ENCODE measurements around the gene HOMER1. TPM values are rescaled to one million over a fixed set of nuclear protein-coding genes. Genes with fewer than 3 reads are reported as not detected.

Gene HOMER1
- polyA plus RNA-seq, 1 donor from 2014 or later: 30.6 TPM

GRCh38 chr5:79486116-79486515 lies 27.8 kb downstream of the HOMER1 start:
- no peaks in the 10 kb centered on the region for H3K27me3 ChIP-seq (ENCODE audit: insufficient read depth, low read depth, low read length)
- no peak overlapping the region for H3K4me3 ChIP-seq (ENCODE audit: low read length)
- H4K20me1 ChIP-seq (ENCODE audit: insufficient read depth): no peaks in the 10 kb centered on the region
- no peaks in the 10 kb centered on the region for H3K36me3 ChIP-seq (ENCODE audit: insufficient read depth, low read length)
- H3K79me2 ChIP-seq (replicated peaks; ENCODE audit: insufficient read depth, low read length): peaks cover 3% of the 10 kb centered on the region
- no peak overlapping the region for H3K27ac ChIP-seq (ENCODE audit: low read length)
- no peak overlapping the region for H2AFZ ChIP-seq (ENCODE audit: low read depth, low read length)
- no peak overlapping the region for H3K4me2 ChIP-seq (ENCODE audit: low read length)
- no peaks in the 10 kb centered on the region for H3K9me2 ChIP-seq (ENCODE audit: insufficient read depth, low read length)
- H3K9me3 ChIP-seq (ENCODE audit: low read length): no peaks in the 10 kb centered on the region
- no peak overlapping the region for H3K9ac ChIP-seq (ENCODE audit: low read length)
- TF ChIP-seq EZH2 (IDR thresholded peaks at IDR 0.05; ENCODE audit: borderline replicate concordance, insufficient read depth, low read length, poor library complexity, severe bottlenecking): no peak
- H3F3A ChIP-seq (ENCODE audit: insufficient read depth, low read length, poor library complexity, severe bottlenecking): no peaks in the 10 kb centered on the region

DNA sequence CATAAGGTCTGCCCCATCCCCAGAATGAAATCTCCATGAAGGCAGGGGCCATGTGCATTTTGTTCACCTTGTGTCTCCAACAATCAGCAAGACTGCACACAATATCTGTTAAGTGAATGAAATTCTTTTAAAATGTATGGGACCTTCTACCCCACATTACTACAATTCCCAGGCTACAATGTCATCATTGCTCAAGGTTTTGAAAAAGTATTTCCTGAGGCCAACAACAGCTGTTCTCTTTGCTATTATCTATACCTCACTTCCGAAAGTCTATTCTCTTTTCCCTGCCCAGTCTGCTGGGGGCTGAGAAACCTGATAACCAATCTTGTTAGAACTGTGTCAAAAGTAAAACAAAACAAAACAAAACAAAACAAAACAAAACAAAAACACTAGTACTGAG lies 29.2 kb downstream of the HOMER1 start:
- no peak overlapping the region for H3K27ac ChIP-seq (ENCODE audit: low read length)
- H2AFZ ChIP-seq (ENCODE audit: low read depth, low read length): no peak overlapping the region
- no peaks in the 10 kb centered on the region for H3K79me2 ChIP-seq (replicated peaks; ENCODE audit: insufficient read depth, low read length)
- no peaks in the 10 kb centered on the region for H3K9me3 ChIP-seq (ENCODE audit: low read length)
- no peaks in the 10 kb centered on the region for H4K20me1 ChIP-seq (ENCODE audit: insufficient read depth)
- no peak overlapping the region for H3K4me2 ChIP-seq (ENCODE audit: low read length)
- H3K27me3 ChIP-seq (ENCODE audit: insufficient read depth, low read depth, low read length): no peaks in the 10 kb centered on the region
- H3K9me2 ChIP-seq (ENCODE audit: insufficient read depth, low read length): no peaks in the 10 kb centered on the region
- no peak overlapping the region for H3K4me3 ChIP-seq (ENCODE audit: low read length)
- TF ChIP-seq, protein P1, sequence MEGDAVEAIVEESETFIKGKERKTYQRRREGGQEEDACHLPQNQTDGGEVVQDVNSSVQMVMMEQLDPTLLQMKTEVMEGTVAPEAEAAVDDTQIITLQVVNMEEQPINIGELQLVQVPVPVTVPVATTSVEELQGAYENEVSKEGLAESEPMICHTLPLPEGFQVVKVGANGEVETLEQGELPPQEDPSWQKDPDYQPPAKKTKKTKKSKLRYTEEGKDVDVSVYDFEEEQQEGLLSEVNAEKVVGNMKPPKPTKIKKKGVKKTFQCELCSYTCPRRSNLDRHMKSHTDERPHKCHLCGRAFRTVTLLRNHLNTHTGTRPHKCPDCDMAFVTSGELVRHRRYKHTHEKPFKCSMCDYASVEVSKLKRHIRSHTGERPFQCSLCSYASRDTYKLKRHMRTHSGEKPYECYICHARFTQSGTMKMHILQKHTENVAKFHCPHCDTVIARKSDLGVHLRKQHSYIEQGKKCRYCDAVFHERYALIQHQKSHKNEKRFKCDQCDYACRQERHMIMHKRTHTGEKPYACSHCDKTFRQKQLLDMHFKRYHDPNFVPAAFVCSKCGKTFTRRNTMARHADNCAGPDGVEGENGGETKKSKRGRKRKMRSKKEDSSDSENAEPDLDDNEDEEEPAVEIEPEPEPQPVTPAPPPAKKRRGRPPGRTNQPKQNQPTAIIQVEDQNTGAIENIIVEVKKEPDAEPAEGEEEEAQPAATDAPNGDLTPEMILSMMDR (IDR thresholded peaks at IDR 0.05; ENCODE audit: poor library complexity, severe bottlenecking): no peak
- TF ChIP-seq EP300 (conservative IDR thresholded peaks at IDR 0.05; ENCODE audit: poor library complexity, severe bottlenecking): no peak
- no peaks in the 10 kb centered on the region for H3F3A ChIP-seq (ENCODE audit: insufficient read depth, low read length, poor library complexity, severe bottlenecking)
- no peak overlapping the region for H3K9ac ChIP-seq (ENCODE audit: low read length)
- H3K36me3 ChIP-seq (ENCODE audit: insufficient read depth, low read length): no peaks in the 10 kb centered on the region

- no peaks in the 10 kb centered on the region for H3K79me2 ChIP-seq (replicated peaks; ENCODE audit: insufficient read depth, low read length)
- no peaks in the 10 kb centered on the region for H3K36me3 ChIP-seq (ENCODE audit: insufficient read depth, low read length)
- H3K9me3 ChIP-seq (ENCODE audit: low read length): no peaks in the 10 kb centered on the region
- H3K27me3 ChIP-seq (ENCODE audit: insufficient read depth, low read depth, low read length): no peaks in the 10 kb centered on the region
- H3K4me3 ChIP-seq (ENCODE audit: low read length): no peak overlapping the region
- H3K9me2 ChIP-seq (ENCODE audit: insufficient read depth, low read length): no peaks in the 10 kb centered on the region
- no peaks in the 10 kb centered on the region for H4K20me1 ChIP-seq (ENCODE audit: insufficient read depth)
- H3K9ac ChIP-seq (ENCODE audit: low read length): no peak overlapping the region
- H3K27ac ChIP-seq (ENCODE audit: low read length): no peak overlapping the region
- TF ChIP-seq, protein P2, sequence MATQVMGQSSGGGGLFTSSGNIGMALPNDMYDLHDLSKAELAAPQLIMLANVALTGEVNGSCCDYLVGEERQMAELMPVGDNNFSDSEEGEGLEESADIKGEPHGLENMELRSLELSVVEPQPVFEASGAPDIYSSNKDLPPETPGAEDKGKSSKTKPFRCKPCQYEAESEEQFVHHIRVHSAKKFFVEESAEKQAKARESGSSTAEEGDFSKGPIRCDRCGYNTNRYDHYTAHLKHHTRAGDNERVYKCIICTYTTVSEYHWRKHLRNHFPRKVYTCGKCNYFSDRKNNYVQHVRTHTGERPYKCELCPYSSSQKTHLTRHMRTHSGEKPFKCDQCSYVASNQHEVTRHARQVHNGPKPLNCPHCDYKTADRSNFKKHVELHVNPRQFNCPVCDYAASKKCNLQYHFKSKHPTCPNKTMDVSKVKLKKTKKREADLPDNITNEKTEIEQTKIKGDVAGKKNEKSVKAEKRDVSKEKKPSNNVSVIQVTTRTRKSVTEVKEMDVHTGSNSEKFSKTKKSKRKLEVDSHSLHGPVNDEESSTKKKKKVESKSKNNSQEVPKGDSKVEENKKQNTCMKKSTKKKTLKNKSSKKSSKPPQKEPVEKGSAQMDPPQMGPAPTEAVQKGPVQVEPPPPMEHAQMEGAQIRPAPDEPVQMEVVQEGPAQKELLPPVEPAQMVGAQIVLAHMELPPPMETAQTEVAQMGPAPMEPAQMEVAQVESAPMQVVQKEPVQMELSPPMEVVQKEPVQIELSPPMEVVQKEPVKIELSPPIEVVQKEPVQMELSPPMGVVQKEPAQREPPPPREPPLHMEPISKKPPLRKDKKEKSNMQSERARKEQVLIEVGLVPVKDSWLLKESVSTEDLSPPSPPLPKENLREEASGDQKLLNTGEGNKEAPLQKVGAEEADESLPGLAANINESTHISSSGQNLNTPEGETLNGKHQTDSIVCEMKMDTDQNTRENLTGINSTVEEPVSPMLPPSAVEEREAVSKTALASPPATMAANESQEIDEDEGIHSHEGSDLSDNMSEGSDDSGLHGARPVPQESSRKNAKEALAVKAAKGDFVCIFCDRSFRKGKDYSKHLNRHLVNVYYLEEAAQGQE (IDR thresholded peaks at IDR 0.05; ENCODE audit: borderline replicate concordance): no peak
- TF ChIP-seq SMC3 (conservative IDR thresholded peaks at IDR 0.05; ENCODE audit: poor library complexity) (no peak), EP300 (conservative IDR thresholded peaks at IDR 0.05; ENCODE audit: poor library complexity, severe bottlenecking) (no peak)
- no peaks in the 10 kb centered on the region for H3F3A ChIP-seq (ENCODE audit: insufficient read depth, low read length, poor library complexity, severe bottlenecking)
- H3K4me2 ChIP-seq (ENCODE audit: low read length): no peak overlapping the region
- H2AFZ ChIP-seq (ENCODE audit: low read depth, low read length): no peak overlapping the region
These were observed 32.4 kb downstream of the HOMER1 start for GRCh38 chr5:79481574-79481973.

Measured in neural cell (in vitro differentiated cells).